ENCODE data around the gene ARHGAP24. TPM values are rescaled to one million over a fixed set of nuclear protein-coding genes. Genes with fewer than 3 reads are reported as not detected.

ARHGAP24 gene
- total and polyA plus RNA-seq, 4 donors: 1.8 to 15.2 (median 3.3) TPM

- H3K4me1 ChIP-seq (ENCODE audit: control insufficient read depth in 4 of 4, insufficient read depth in 4 of 4, low read length in 3 of 4): no peaks in the 10 kb centered on the region
- H3K27me3 ChIP-seq (ENCODE audit: control insufficient read depth in 4 of 4, insufficient read depth in 4 of 4, low read length in 3 of 4): no peaks in the 10 kb centered on the region
- 90% methylated on average over 1 of the region's 1 CpG for WGBS
- no peaks in the 10 kb centered on the region for H3K9me3 ChIP-seq (ENCODE audit: control insufficient read depth in 4 of 4, low read length in 3 of 4)
- H3K27ac ChIP-seq (ENCODE audit: low read depth in 1 of 2, low read length in 2 of 2): no peak overlapping the region
- H3K36me3 ChIP-seq (ENCODE audit: control insufficient read depth in 4 of 4, insufficient read depth in 3 of 4, low read depth in 1 of 4, low read length in 3 of 4): no peaks in the 10 kb centered on the region
- no peak for TF ChIP-seq ATF3 (IDR thresholded peaks at IDR 0.05)
- no peak for TF ChIP-seq FOXA1 (IDR thresholded peaks at IDR 0.05)
- no peak for TF ChIP-seq ZBTB33 (IDR thresholded peaks at IDR 0.05)
- TF ChIP-seq RXRA (IDR thresholded peaks at IDR 0.05): no peak
- TF ChIP-seq GABPA (IDR thresholded peaks at IDR 0.05 in 1 of 2, conservative IDR thresholded peaks at IDR 0.05 in 1 of 2): no peak
- H3K9ac ChIP-seq (ENCODE audit: low read depth in 1 of 2, low read length in 2 of 2): no peak overlapping the region
- no peak for DNase-seq (ENCODE audit: low spot score)
- H3K4me3 ChIP-seq (ENCODE audit: low read depth in 1 of 3, low read length in 3 of 3): no peak overlapping the region
Measured at GRCh38 chr4:85613901-85614300, 139.0 kb downstream of the ARHGAP24 start.

GRCh38 chr4:85615952-85616351 lies 141.0 kb downstream of the ARHGAP24 start:
- Histone ChIP-seq H3K9me3 (ENCODE audit: control insufficient read depth in 4 of 4, low read length in 3 of 4) (no peaks in the 10 kb centered on the region), H3K9ac (ENCODE audit: low read depth in 1 of 2, low read length in 2 of 2) (no peak overlapping the region), H3K4me3 (ENCODE audit: low read depth in 1 of 3, low read length in 3 of 3) (no peak overlapping the region), H3K27me3 (ENCODE audit: control insufficient read depth in 4 of 4, insufficient read depth in 4 of 4, low read length in 3 of 4) (no peaks in the 10 kb centered on the region), H3K4me1 (ENCODE audit: control insufficient read depth in 4 of 4, insufficient read depth in 4 of 4, low read length in 3 of 4) (no peaks in the 10 kb centered on the region), H3K36me3 (ENCODE audit: control insufficient read depth in 4 of 4, insufficient read depth in 3 of 4, low read depth in 1 of 4, low read length in 3 of 4) (no peaks in the 10 kb centered on the region), H3K27ac (ENCODE audit: low read depth in 1 of 2, low read length in 2 of 2) (no peak overlapping the region)
- no peak for DNase-seq (ENCODE audit: low spot score)
- 94% methylated on average over 2 of the region's 2 CpGs for WGBS
- no peak for TF ChIP-seq GABPA (IDR thresholded peaks at IDR 0.05 in 1 of 2, conservative IDR thresholded peaks at IDR 0.05 in 1 of 2)
- no peak for TF ChIP-seq NR2F2 (IDR thresholded peaks at IDR 0.05)
- no peak for TF ChIP-seq REST (IDR thresholded peaks at IDR 0.05)
- TF ChIP-seq RXRA (IDR thresholded peaks at IDR 0.05): no peak
- no peak for TF ChIP-seq FOXA2 (IDR thresholded peaks at IDR 0.05)
- TF ChIP-seq HNF4G (IDR thresholded peaks at IDR 0.05): no peak
- no peak for TF ChIP-seq HNF4A (conservative IDR thresholded peaks at IDR 0.05)

- Histone ChIP-seq H3K4me1 (ENCODE audit: control insufficient read depth in 4 of 4, insufficient read depth in 4 of 4, low read length in 3 of 4) (no peaks in the 10 kb centered on the region), H3K9me3 (ENCODE audit: control insufficient read depth in 4 of 4, low read length in 3 of 4) (no peaks in the 10 kb centered on the region), H3K27ac (ENCODE audit: low read depth in 1 of 2, low read length in 2 of 2) (no peak overlapping the region), H3K36me3 (ENCODE audit: control insufficient read depth in 4 of 4, insufficient read depth in 3 of 4, low read depth in 1 of 4, low read length in 3 of 4) (no peaks in the 10 kb centered on the region), H3K9ac (ENCODE audit: low read depth in 1 of 2, low read length in 2 of 2) (no peak overlapping the region), H3K27me3 (ENCODE audit: control insufficient read depth in 4 of 4, insufficient read depth in 4 of 4, low read length in 3 of 4) (no peaks in the 10 kb centered on the region), H3K4me3 (ENCODE audit: low read depth in 1 of 3, low read length in 3 of 3) (no peak overlapping the region)
- WGBS: 99% methylated on average over 3 of the region's 3 CpGs
- DNase-seq (ENCODE audit: low spot score): no peak
- TF ChIP-seq SP1 (IDR thresholded peaks at IDR 0.05): no peak
- no peak for TF ChIP-seq RAD21 (IDR thresholded peaks at IDR 0.05)
- TF ChIP-seq FOXA2 (IDR thresholded peaks at IDR 0.05): no peak
- no peak for TF ChIP-seq ATF3 (IDR thresholded peaks at IDR 0.05)
- no peak for TF ChIP-seq TAF1 (conservative IDR thresholded peaks at IDR 0.05)
- TF ChIP-seq EGR1 (IDR thresholded peaks at IDR 0.05; ENCODE audit: low read depth in 2 of 2): no peak
- no peak for TF ChIP-seq HNF4G (IDR thresholded peaks at IDR 0.05)
- no peak for TF ChIP-seq NR2F2 (IDR thresholded peaks at IDR 0.05)
- TF ChIP-seq REST (IDR thresholded peaks at IDR 0.05): no peak
- no peak for TF ChIP-seq YY1 (IDR thresholded peaks at IDR 0.05)
- no peak for TF ChIP-seq FOXA1 (IDR thresholded peaks at IDR 0.05)
- TF ChIP-seq RXRA (IDR thresholded peaks at IDR 0.05): no peak
- no peak for TF ChIP-seq HNF4A (conservative IDR thresholded peaks at IDR 0.05)
- no peak for TF ChIP-seq GABPA (IDR thresholded peaks at IDR 0.05 in 1 of 2, conservative IDR thresholded peaks at IDR 0.05 in 1 of 2)
- no peak for TF ChIP-seq JUND (IDR thresholded peaks at IDR 0.05)
Measured at GRCh38 chr4:85617202-85617601, 142.3 kb downstream of the ARHGAP24 start.

Measured in liver (tissue), 9 donors.